HEK293 (cell line): ENCODE measurements around the gene SBK2.

Experiments
- CTCF ChIA-PET: fragments of 350-600 bp; formaldehyde crosslinking; extraction: SDS; loops from one replicate; lab custom pipeline; 2021; ENCODE audit warnings: antibody characterized with exemption; lab: Yijun Ruan, JAX
- POLR2A ChIA-PET: fragments of 300-600 bp; formaldehyde crosslinking; extraction: SDS; loops from one replicate; lab custom pipeline; 2020; ENCODE audit warnings: antibody characterized with exemption, inconsistent platforms; lab: Yijun Ruan, JAX
- H3K27ac ChIP-seq: fragments of 200-500 bp; sonication (Bioruptor generic); 2 replicates; pipeline ENCODE4 v1.5.1; 2014; ENCODE audit warnings: low read depth, low read length, control low read depth, inconsistent platforms; ENCODE audit errors: extremely low read depth
- H3K36me3 ChIP-seq, 2 experiments: fragments of 200-500 bp in 1 of 2; sonication (Bioruptor generic) in 1 of 2; 1 replicate in 1 of 2; 2 replicates in 1 of 2; pipeline ENCODE4 v1.5.1; 2014 to 2017; ENCODE audit warnings: inconsistent platforms in 2 of 2, low read length in 2 of 2; ENCODE audit not compliant: control insufficient read depth in 2 of 2, insufficient read depth in 1 of 2
- H3K4me1 ChIP-seq: fragments of 200-500 bp; sonication (Bioruptor generic); 2 replicates; pipeline ENCODE4 v1.5.1; 2014; ENCODE audit warnings: mild to moderate bottlenecking, low read length, inconsistent platforms; ENCODE audit not compliant: control insufficient read depth, insufficient read depth
- H3K4me3 ChIP-seq: 2 replicates; pipeline ENCODE4 v1.5.1; 2011; ENCODE audit warnings: low read depth, mild to moderate bottlenecking, control low read depth, low read length, moderate library complexity
- H3K9me3 ChIP-seq: fragments of 200-500 bp; sonication (Bioruptor generic); 2 replicates; pipeline ENCODE4 v1.5.1; 2014; ENCODE audit warnings: low read depth, low read length, inconsistent platforms; ENCODE audit not compliant: control insufficient read depth, insufficient read depth
- EGR2 ChIP-seq: fragments of 450-650 bp; formaldehyde crosslinking; IDR thresholded peaks from 2 replicates; pipeline ENCODE4 v1.5.1; 2016; ENCODE audit warnings: low read depth, missing biosample characterization, missing genetic modification characterization
- GLIS1 ChIP-seq: fragments of 450-650 bp; formaldehyde crosslinking; IDR thresholded peaks from 2 replicates; pipeline ENCODE4 v1.5.1; 2016; ENCODE audit warnings: missing biosample characterization, missing genetic modification characterization
- HOXD13 ChIP-seq: sonication (generic); formaldehyde crosslinking; IDR thresholded peaks from 2 replicates; pipeline ENCODE4 v1.8.0; 2022; ENCODE audit warnings: missing genetic modification reagents, borderline replicate concordance
- KLF9 ChIP-seq: fragments of 450-650 bp; formaldehyde crosslinking; IDR thresholded peaks from 2 replicates; pipeline ENCODE4 v1.5.1; 2016; ENCODE audit warnings: missing biosample characterization, missing genetic modification characterization, low read depth
- PRDM1 ChIP-seq: fragments of 450-650 bp; formaldehyde crosslinking; IDR thresholded peaks from 2 replicates; pipeline ENCODE4; 2016; ENCODE audit warnings: missing biosample characterization, missing genetic modification characterization
- ZBTB17 ChIP-seq: fragments of 450-650 bp; formaldehyde crosslinking; IDR thresholded peaks from 2 replicates; pipeline ENCODE4 v1.5.1; 2016; ENCODE audit warnings: missing biosample characterization, missing genetic modification characterization
- ZFHX2 ChIP-seq: fragments of 450-650 bp; formaldehyde crosslinking; conservative IDR thresholded peaks from 2 replicates; pipeline ENCODE4 v1.5.1; 2016; ENCODE audit warnings: missing biosample characterization, missing genetic modification characterization
- ZIC2 ChIP-seq: fragments of 450-650 bp; formaldehyde crosslinking; IDR thresholded peaks from 2 replicates; pipeline ENCODE4 v1.5.1; 2016; ENCODE audit warnings: missing biosample characterization, missing genetic modification characterization
- ZNF366 ChIP-seq: fragments of 450-650 bp; formaldehyde crosslinking; conservative IDR thresholded peaks from 2 replicates; pipeline ENCODE4 v1.5.1; 2016; ENCODE audit warnings: missing biosample characterization, missing genetic modification characterization
- ZNF398 ChIP-seq: fragments of 450-650 bp; formaldehyde crosslinking; IDR thresholded peaks from 2 replicates; pipeline ENCODE4 v1.5.1; 2017; ENCODE audit warnings: missing biosample characterization, missing genetic modification characterization
- ZNF596 ChIP-seq: fragments of 450-650 bp; IDR thresholded peaks from 2 replicates; pipeline ENCODE4 v1.5.0; 2018; ENCODE audit warnings: missing biosample characterization, mild to moderate bottlenecking, missing genetic modification characterization, moderate library complexity
- ZNF600 ChIP-seq: fragments of 450-650 bp; formaldehyde crosslinking; IDR thresholded peaks from 2 replicates; pipeline ENCODE4 v1.5.1; 2016; ENCODE audit warnings: missing biosample characterization, missing genetic modification characterization
- ZNF645 ChIP-seq: fragments of 450-650 bp; formaldehyde crosslinking; IDR thresholded peaks from 2 replicates; pipeline ENCODE4; 2016; ENCODE audit warnings: missing biosample characterization, missing genetic modification characterization
- ZNF776 ChIP-seq: fragments of 450-650 bp; formaldehyde crosslinking; IDR thresholded peaks from 2 replicates; pipeline ENCODE4 v1.5.0; 2017; ENCODE audit warnings: missing biosample characterization, missing genetic modification characterization, borderline replicate concordance
- ZNF777 ChIP-seq: fragments of 450-650 bp; formaldehyde crosslinking; IDR thresholded peaks from 2 replicates; pipeline ENCODE4 v1.5.1; 2017; ENCODE audit warnings: missing biosample characterization, missing genetic modification characterization, borderline replicate concordance
- ZNF785 ChIP-seq: fragments of 450-650 bp; formaldehyde crosslinking; IDR thresholded peaks from 2 replicates; pipeline ENCODE4 v1.5.1; 2016; ENCODE audit warnings: missing biosample characterization, missing genetic modification characterization
- ZNF843 ChIP-seq: fragments of 450-650 bp; formaldehyde crosslinking; IDR thresholded peaks from 2 replicates; pipeline ENCODE4 v1.5.1; 2016; ENCODE audit warnings: missing biosample characterization, missing genetic modification characterization
- ZSCAN30 ChIP-seq: fragments of 450-650 bp; IDR thresholded peaks from 2 replicates; pipeline ENCODE4 v1.5.1; 2018; ENCODE audit warnings: missing biosample characterization, mild to moderate bottlenecking, missing genetic modification characterization, moderate library complexity
- TF ChIP-seq, protein P1 (sequence below): fragments of 450-650 bp; formaldehyde crosslinking; IDR thresholded peaks from 2 replicates; pipeline ENCODE4 v1.5.1; 2016; ENCODE audit warnings: missing biosample characterization, missing genetic modification characterization
- TF ChIP-seq, protein P2 (sequence below): fragments of 450-650 bp; formaldehyde crosslinking; IDR thresholded peaks from 2 replicates; pipeline ENCODE4 v1.5.1; 2016; ENCODE audit warnings: missing biosample characterization, missing genetic modification characterization
- TF ChIP-seq, protein P3 (sequence below): fragments of 450-650 bp; formaldehyde crosslinking; IDR thresholded peaks from 2 replicates; pipeline ENCODE4 v1.5.1; 2016; ENCODE audit warnings: missing biosample characterization, missing genetic modification characterization
- TF ChIP-seq, protein P4 (sequence below): fragments of 450-650 bp; formaldehyde crosslinking; IDR thresholded peaks from 2 replicates; pipeline ENCODE4 v1.5.1; 2017; ENCODE audit warnings: missing biosample characterization, mild to moderate bottlenecking, missing genetic modification characterization, moderate library complexity

Gene SBK2

DNA sequence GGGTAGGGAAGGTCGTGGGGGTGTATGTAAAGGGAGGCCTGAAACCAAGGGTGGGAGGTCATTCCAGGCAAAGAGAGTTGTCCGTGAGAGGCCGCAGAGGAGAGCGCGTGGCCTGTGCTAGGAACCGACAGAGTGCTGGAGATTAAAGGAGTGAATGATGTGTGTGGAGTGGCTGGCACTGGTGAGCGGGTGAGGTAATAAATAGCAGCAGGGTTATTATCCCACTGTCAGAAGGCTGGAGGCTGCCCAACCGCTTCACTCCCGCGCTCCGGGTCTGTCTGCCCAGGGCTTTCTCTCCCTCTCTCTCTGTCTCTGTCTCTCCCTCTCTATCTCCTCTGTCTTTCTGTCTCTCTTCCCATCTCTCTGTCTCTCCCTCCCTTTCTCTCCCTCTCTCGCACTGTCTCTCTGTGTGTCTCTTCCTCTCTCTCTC, 26.3 kb upstream of the SBK2 start:
- ChIA-PET CTCF (no interaction called here), POLR2A (no interaction called here)
- no peak overlapping the region for H3K4me3 ChIP-seq
- H3K36me3 ChIP-seq, result no peaks in the 10 kb centered on the region
- no peaks in the 10 kb centered on the region for H3K9me3 ChIP-seq
- TF ChIP-seq ZNF785 (no peak), ZSCAN30 (tag by site-specific recombination) (no peak), ZNF600 (0 out of 2 replicates have a peak, but pooled peaks have one; percentile 8), ZNF843 (0 out of 2 replicates have a peak, but pooled peaks have one; percentile 15), ZNF777 (no peak), ZNF776 (tag by site-specific recombination) (no peak), ZBTB17 (tag by site-specific recombination) (peak; percentile 16; the same call in 1 of the 2 replicates), ZNF398 (peak; percentile 77), EGR2 (peak; percentile 35; the same call in 1 of the 2 replicates), ZFHX2 (peak; percentile 31), ZNF366 (peak; percentile 18; the same call in 1 of the 2 replicates), ZNF596 (tag by site-specific recombination) (peak; percentile 36; the same call in 1 of the 2 replicates), ZNF645 (tag by site-specific recombination) (no peak), HOXD13 (CRISPR knock-in tag) (0 out of 2 replicates have a peak, but pooled peaks have one; percentile 21), KLF9 (tag by site-specific recombination) (no peak), ZIC2 (peak; percentile 34; the same call in 1 of the 2 replicates), GLIS1 (tag by site-specific recombination) (peak; percentile 34; the same call in 1 of the 2 replicates), PRDM1 (tag by site-specific recombination) (peak; percentile 53; the same call in 1 of the 2 replicates)
- TF ChIP-seq, protein P1, sequence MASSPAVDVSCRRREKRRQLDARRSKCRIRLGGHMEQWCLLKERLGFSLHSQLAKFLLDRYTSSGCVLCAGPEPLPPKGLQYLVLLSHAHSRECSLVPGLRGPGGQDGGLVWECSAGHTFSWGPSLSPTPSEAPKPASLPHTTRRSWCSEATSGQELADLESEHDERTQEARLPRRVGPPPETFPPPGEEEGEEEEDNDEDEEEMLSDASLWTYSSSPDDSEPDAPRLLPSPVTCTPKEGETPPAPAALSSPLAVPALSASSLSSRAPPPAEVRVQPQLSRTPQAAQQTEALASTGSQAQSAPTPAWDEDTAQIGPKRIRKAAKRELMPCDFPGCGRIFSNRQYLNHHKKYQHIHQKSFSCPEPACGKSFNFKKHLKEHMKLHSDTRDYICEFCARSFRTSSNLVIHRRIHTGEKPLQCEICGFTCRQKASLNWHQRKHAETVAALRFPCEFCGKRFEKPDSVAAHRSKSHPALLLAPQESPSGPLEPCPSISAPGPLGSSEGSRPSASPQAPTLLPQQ (tag by site-specific recombination), result no peak; the same call in 1 of the 2 replicates
- TF ChIP-seq, protein P2, sequence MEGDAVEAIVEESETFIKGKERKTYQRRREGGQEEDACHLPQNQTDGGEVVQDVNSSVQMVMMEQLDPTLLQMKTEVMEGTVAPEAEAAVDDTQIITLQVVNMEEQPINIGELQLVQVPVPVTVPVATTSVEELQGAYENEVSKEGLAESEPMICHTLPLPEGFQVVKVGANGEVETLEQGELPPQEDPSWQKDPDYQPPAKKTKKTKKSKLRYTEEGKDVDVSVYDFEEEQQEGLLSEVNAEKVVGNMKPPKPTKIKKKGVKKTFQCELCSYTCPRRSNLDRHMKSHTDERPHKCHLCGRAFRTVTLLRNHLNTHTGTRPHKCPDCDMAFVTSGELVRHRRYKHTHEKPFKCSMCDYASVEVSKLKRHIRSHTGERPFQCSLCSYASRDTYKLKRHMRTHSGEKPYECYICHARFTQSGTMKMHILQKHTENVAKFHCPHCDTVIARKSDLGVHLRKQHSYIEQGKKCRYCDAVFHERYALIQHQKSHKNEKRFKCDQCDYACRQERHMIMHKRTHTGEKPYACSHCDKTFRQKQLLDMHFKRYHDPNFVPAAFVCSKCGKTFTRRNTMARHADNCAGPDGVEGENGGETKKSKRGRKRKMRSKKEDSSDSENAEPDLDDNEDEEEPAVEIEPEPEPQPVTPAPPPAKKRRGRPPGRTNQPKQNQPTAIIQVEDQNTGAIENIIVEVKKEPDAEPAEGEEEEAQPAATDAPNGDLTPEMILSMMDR, result no peak
- TF ChIP-seq, protein P3, sequence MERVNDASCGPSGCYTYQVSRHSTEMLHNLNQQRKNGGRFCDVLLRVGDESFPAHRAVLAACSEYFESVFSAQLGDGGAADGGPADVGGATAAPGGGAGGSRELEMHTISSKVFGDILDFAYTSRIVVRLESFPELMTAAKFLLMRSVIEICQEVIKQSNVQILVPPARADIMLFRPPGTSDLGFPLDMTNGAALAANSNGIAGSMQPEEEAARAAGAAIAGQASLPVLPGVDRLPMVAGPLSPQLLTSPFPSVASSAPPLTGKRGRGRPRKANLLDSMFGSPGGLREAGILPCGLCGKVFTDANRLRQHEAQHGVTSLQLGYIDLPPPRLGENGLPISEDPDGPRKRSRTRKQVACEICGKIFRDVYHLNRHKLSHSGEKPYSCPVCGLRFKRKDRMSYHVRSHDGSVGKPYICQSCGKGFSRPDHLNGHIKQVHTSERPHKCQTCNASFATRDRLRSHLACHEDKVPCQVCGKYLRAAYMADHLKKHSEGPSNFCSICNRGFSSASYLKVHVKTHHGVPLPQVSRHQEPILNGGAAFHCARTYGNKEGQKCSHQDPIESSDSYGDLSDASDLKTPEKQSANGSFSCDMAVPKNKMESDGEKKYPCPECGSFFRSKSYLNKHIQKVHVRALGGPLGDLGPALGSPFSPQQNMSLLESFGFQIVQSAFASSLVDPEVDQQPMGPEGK, result peak; percentile 36; the same call in 1 of the 2 replicates
- TF ChIP-seq, protein P4, sequence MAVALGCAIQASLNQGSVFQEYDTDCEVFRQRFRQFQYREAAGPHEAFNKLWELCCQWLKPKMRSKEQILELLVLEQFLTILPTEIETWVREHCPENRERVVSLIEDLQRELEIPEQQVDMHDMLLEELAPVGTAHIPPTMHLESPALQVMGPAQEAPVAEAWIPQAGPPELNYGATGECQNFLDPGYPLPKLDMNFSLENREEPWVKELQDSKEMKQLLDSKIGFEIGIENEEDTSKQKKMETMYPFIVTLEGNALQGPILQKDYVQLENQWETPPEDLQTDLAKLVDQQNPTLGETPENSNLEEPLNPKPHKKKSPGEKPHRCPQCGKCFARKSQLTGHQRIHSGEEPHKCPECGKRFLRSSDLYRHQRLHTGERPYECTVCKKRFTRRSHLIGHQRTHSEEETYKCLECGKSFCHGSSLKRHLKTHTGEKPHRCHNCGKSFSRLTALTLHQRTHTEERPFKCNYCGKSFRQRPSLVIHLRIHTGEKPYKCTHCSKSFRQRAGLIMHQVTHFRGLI (tag by site-specific recombination), result peak; percentile 70
- TF ChIP-seq, all 188 proteins: peak for 14
- no peaks in the 10 kb centered on the region for H3K4me1 ChIP-seq
- H3K27ac ChIP-seq, result no peak overlapping the region
